ENCODE measurements around the gene AGPAT4.

GRCh38 chr6:161200610-161201370 lies 73.1 kb downstream of the AGPAT4 start:
- no peak for TF ChIP-seq CTCF (CRISPR knock-in tag; IDR thresholded peaks at IDR 0.05)
- TF ChIP-seq, protein P1, sequence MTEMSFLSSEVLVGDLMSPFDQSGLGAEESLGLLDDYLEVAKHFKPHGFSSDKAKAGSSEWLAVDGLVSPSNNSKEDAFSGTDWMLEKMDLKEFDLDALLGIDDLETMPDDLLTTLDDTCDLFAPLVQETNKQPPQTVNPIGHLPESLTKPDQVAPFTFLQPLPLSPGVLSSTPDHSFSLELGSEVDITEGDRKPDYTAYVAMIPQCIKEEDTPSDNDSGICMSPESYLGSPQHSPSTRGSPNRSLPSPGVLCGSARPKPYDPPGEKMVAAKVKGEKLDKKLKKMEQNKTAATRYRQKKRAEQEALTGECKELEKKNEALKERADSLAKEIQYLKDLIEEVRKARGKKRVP (CRISPR knock-in tag; IDR thresholded peaks at IDR 0.05): no peak

Data from HepG2 (cell line).